Measurements from ENCODE around the gene HOXD10.

The HOXD10 gene

GRCh38 chr2:176122052-176122682 lies 5.6 kb downstream of the HOXD10 start:
- peaks cover 19% of the 10 kb centered on the region for H3K27me3 Mint-ChIP-seq (ENCODE audit: low read depth, poor library complexity)
- no peak for DNase-seq
- H3K36me3 Mint-ChIP-seq (ENCODE audit: low read depth), result peaks cover 13% of the 10 kb centered on the region
- peak overlapping the region; percentile 86 for H3K4me3 Mint-ChIP-seq
- H3K9me3 Mint-ChIP-seq, result no peaks in the 10 kb centered on the region
- TF ChIP-seq, protein P1, sequence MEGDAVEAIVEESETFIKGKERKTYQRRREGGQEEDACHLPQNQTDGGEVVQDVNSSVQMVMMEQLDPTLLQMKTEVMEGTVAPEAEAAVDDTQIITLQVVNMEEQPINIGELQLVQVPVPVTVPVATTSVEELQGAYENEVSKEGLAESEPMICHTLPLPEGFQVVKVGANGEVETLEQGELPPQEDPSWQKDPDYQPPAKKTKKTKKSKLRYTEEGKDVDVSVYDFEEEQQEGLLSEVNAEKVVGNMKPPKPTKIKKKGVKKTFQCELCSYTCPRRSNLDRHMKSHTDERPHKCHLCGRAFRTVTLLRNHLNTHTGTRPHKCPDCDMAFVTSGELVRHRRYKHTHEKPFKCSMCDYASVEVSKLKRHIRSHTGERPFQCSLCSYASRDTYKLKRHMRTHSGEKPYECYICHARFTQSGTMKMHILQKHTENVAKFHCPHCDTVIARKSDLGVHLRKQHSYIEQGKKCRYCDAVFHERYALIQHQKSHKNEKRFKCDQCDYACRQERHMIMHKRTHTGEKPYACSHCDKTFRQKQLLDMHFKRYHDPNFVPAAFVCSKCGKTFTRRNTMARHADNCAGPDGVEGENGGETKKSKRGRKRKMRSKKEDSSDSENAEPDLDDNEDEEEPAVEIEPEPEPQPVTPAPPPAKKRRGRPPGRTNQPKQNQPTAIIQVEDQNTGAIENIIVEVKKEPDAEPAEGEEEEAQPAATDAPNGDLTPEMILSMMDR (IDR thresholded peaks at IDR 0.05), result no peak
- H3K27ac Mint-ChIP-seq, result peak overlapping the region; percentile 98
- peaks cover 69% of the 10 kb centered on the region for H3K4me1 Mint-ChIP-seq

- peak; percentile 76 for DNase-seq
- peaks cover 69% of the 10 kb centered on the region for H3K4me1 Mint-ChIP-seq
- H3K4me3 Mint-ChIP-seq, result peak within 1 kb of the TSS; percentile 95
- TF ChIP-seq, protein P1 (IDR thresholded peaks at IDR 0.05), result no peak
- peaks cover 14% of the 10 kb centered on the region for H3K27me3 Mint-ChIP-seq (ENCODE audit: low read depth, poor library complexity)
- H3K9me3 Mint-ChIP-seq, result no peaks in the 10 kb centered on the region
- H3K36me3 Mint-ChIP-seq (ENCODE audit: low read depth), result peaks cover 13% of the 10 kb centered on the region
- peak within 1 kb of the TSS; percentile 100 for H3K27ac Mint-ChIP-seq
These were observed 6.3 kb downstream of the HOXD10 start, which contains the start of gene HOXD9 for GRCh38 chr2:176122683-176123410. HOXD9 (plus strand) TSS chr2:176122719; CDS start chr2:176122769, 50 bp downstream.

DNA sequence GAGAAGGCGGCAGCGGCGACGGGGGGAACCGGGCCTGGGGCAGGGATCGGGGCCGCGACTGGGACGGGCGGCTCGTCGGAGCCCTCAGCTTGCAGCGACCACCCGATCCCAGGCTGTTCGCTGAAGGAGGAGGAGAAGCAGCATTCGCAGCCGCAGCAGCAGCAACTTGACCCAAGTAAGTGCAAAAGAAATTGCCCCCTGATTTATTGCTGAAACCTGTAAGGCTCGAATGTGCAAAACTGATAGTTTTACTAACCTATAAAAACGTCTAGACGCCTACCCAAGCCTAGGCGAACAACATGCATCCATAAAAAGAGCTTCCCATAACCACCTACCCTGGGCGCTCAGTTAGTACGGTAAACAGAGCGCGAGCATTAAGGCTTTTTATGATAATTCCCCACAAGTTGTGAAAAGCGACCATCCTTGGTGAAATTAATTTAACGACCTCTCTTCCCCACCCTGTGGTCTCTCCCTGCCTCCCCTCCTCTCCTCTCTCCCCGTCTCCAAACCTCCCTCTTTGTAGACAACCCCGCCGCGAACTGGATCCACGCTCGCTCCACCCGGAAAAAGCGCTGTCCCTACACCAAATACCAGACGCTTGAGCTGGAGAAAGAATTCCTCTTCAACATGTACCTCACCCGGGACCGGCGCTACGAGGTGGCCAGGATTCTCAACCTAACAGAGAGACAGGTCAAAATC lies 7.0 kb downstream of the HOXD10 start:
- peaks cover 69% of the 10 kb centered on the region for H3K4me1 Mint-ChIP-seq
- peak overlapping the region; percentile 100 for H3K27ac Mint-ChIP-seq
- peaks cover 10% of the 10 kb centered on the region for H3K27me3 Mint-ChIP-seq (ENCODE audit: low read depth, poor library complexity)
- peak overlapping the region; percentile 95 for H3K4me3 Mint-ChIP-seq
- H3K9me3 Mint-ChIP-seq, result no peaks in the 10 kb centered on the region
- no peak for DNase-seq
- TF ChIP-seq, protein P1 (IDR thresholded peaks at IDR 0.05), result no peak
- peaks cover 13% of the 10 kb centered on the region for H3K36me3 Mint-ChIP-seq (ENCODE audit: low read depth)

DNA sequence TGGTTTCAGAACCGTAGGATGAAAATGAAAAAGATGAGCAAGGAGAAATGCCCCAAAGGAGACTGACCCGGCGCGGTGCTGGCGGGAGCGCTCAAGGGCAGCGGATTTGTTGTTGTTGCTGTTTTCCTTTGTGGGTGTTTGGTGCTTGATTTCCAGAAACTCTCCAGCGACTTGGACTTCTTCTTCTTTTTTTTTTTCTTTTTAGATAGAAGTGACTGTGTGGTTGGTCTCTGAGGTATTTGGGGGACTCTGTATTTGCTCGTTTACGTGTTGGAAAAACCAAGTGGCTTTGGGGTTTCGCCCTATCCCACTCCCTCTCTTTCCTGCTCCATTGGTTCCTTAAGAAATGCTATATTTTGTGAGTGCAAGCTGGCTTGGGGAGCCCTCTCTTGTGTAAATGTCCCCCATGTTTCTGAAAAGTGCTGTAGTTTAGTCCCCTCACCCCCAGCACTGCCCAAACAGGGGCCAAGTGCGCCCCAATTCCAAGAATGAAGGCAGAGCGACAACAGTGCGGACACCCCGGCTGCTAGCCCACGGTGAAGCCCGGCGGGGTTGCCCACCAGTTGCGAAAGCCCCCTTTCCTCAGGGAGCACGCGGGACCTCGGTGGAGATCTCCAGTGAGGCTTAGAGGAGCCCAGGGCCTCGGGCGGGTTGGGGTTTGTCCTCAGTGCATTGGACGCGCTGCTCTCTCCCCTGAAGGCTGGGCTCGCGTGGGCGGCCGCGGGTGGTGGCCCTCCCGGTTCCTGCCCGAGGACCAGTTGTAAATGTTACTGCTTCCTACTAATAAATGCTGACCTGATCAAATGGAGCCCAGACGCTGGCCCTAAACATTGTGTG lies 7.8 kb downstream of the HOXD10 start:
- H3K9me3 Mint-ChIP-seq, result no peaks in the 10 kb centered on the region
- peaks cover 13% of the 10 kb centered on the region for H3K36me3 Mint-ChIP-seq (ENCODE audit: low read depth)
- H3K27me3 Mint-ChIP-seq (ENCODE audit: low read depth, poor library complexity), result peaks cover 5% of the 10 kb centered on the region
- TF ChIP-seq, protein P1 (IDR thresholded peaks at IDR 0.05), result no peak
- no peak for DNase-seq
- peaks cover 67% of the 10 kb centered on the region for H3K4me1 Mint-ChIP-seq
- H3K27ac Mint-ChIP-seq, result peak overlapping the region; percentile 100
- peak overlapping the region; percentile 95 for H3K4me3 Mint-ChIP-seq

DNA sequence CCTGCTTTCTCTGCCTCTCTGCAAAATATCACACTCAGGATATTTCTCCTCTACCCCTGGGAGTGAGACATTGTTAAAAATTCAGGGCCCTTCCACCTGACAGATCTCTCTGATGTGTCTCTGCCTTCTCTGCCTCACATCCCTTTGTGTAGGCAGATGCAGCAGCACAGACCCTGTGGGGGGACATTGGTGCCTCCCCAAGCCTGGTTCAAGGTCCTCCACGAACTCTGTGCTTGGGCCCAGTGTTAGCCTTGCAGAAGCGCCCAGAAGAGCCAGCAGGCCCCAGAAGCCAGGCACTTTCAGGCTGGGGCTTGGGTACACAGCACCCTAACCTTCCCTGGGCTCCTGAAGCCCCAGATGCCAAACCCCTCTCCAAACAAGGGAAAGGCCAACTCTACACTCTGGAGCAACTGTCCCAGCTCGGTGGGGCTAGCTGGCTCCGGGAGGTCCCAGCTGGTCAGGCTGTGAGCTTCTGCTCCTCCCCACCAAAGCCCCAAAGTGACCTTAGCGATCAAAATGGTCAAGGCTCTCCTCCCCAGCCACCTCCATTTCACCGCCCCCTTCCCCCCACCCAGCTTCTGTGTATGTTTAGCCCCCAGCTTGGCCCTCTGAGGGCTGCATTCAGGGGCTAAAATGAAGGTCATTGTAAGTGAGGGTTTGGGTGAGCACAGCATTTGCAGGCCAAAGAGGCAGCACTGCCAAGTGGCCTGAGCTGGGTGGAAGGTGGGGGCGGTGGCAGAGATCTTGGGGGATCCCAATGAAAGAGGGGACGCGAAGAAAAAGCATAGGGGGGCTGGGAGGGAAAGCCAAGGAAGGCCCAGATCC lies 8.6 kb downstream of the HOXD10 start:
- H3K27ac Mint-ChIP-seq, result peak overlapping the region; percentile 100
- peaks cover 58% of the 10 kb centered on the region for H3K4me1 Mint-ChIP-seq
- peaks cover 5% of the 10 kb centered on the region for H3K27me3 Mint-ChIP-seq (ENCODE audit: low read depth, poor library complexity)
- DNase-seq, result no peak
- peak overlapping the region; percentile 95 for H3K4me3 Mint-ChIP-seq
- TF ChIP-seq, protein P1 (IDR thresholded peaks at IDR 0.05), result no peak
- no peaks in the 10 kb centered on the region for H3K9me3 Mint-ChIP-seq
- peaks cover 13% of the 10 kb centered on the region for H3K36me3 Mint-ChIP-seq (ENCODE audit: low read depth)

Data from nephron progenitor cell (in vitro differentiated cells).